Breast epithelium (tissue), 3 donors: Measurements from ENCODE around the gene DGKQ.

Experiments
- POLR2A ChIP-seq: fragments of 450-650 bp; IDR thresholded peaks from one replicate; pipeline ENCODE4 v1.6.1; 2016; ENCODE audit warnings: antibody characterized with exemption, mild to moderate bottlenecking, moderate library complexity
- POLR2AphosphoS5 ChIP-seq, 3 donors: sonication (generic); formaldehyde crosslinking; IDR thresholded peaks; one replicate each; pipeline ENCODE4 v1.6.1; 2017; ENCODE audit warnings: antibody characterized with exemption in 3 of 3
- TF ChIP-seq, protein P1 (sequence below), 3 donors: fragments of 450-650 bp; IDR thresholded peaks; one replicate each; pipeline ENCODE4 v1.5.1; 2016 to 2017; ENCODE audit warnings: antibody characterized with exemption in 3 of 3, mild to moderate bottlenecking in 3 of 3, moderate library complexity in 3 of 3

GRCh38 chr4:1000686-1001260 is 27.4 kb upstream of the DGKQ start:
- TF ChIP-seq, protein P1, sequence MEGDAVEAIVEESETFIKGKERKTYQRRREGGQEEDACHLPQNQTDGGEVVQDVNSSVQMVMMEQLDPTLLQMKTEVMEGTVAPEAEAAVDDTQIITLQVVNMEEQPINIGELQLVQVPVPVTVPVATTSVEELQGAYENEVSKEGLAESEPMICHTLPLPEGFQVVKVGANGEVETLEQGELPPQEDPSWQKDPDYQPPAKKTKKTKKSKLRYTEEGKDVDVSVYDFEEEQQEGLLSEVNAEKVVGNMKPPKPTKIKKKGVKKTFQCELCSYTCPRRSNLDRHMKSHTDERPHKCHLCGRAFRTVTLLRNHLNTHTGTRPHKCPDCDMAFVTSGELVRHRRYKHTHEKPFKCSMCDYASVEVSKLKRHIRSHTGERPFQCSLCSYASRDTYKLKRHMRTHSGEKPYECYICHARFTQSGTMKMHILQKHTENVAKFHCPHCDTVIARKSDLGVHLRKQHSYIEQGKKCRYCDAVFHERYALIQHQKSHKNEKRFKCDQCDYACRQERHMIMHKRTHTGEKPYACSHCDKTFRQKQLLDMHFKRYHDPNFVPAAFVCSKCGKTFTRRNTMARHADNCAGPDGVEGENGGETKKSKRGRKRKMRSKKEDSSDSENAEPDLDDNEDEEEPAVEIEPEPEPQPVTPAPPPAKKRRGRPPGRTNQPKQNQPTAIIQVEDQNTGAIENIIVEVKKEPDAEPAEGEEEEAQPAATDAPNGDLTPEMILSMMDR (IDR thresholded peaks at IDR 0.05), result no peak
- TF ChIP-seq POLR2A, result no peak
- TF ChIP-seq POLR2AphosphoS5 (IDR thresholded peaks at IDR 0.05), result no peak
